ENCODE data around the gene PAPOLA. TPM values are rescaled to one million over a fixed set of nuclear protein-coding genes. Genes with fewer than 3 reads are reported as not detected.

Gene PAPOLA
- total RNA-seq, 4 donors from 2014 or later: 105 to 155 (median 116) TPM

DNA sequence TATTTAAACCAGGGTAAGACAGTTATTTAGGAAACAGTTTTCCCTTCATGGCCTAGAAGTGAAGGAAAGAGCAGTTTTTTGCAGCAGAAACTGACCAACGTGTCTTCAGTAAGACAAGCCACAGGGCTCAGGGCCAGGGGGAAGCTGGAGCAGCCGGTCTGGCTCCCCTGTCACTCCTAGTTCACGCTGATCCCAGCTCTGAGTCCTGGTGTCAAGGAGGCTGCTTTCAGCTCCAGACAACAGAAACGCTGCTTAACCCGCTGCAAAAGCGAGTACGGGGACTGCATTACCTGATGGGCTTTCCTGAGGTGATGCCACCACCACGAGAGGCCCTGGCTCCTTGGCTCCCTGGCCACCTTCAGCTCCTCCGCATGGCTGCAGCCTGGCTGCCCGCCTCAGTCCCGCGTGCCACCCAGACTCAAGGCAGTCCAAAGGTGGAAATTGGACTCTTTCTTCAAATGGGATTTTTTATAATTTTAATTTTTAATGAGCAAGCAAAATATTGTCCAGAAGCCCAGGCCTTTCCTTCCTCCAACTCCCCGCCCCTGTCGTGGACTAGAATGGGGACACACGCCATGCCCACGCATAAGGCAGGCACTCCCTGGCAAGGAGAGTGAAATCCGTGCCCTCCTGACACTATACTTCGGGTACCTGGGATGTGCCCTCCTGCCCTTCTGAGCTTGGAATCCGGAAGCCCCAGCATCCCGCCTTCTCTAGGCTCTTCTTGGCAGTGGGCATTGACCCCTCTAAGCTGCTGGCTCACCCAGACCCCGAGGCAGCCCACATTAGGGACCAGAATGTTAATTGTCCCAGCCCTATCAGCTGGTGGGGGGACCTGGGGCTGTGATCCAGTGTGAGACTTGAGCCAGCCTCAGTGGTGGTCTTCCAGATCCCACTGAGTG is 85.0 kb downstream of the PAPOLA start:
- H3K4me1 ChIP-seq: peaks cover under 1 to 19% (median 3%) of the 10 kb centered on the region in 4 donors
- peak; percentile 82 for DNase-seq (ENCODE audit: extremely low spot score)
- TF ChIP-seq, protein P1, sequence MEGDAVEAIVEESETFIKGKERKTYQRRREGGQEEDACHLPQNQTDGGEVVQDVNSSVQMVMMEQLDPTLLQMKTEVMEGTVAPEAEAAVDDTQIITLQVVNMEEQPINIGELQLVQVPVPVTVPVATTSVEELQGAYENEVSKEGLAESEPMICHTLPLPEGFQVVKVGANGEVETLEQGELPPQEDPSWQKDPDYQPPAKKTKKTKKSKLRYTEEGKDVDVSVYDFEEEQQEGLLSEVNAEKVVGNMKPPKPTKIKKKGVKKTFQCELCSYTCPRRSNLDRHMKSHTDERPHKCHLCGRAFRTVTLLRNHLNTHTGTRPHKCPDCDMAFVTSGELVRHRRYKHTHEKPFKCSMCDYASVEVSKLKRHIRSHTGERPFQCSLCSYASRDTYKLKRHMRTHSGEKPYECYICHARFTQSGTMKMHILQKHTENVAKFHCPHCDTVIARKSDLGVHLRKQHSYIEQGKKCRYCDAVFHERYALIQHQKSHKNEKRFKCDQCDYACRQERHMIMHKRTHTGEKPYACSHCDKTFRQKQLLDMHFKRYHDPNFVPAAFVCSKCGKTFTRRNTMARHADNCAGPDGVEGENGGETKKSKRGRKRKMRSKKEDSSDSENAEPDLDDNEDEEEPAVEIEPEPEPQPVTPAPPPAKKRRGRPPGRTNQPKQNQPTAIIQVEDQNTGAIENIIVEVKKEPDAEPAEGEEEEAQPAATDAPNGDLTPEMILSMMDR (IDR thresholded peaks at IDR 0.05): no peak
- no peak for TF ChIP-seq EP300 (IDR thresholded peaks at IDR 0.05)
- TF ChIP-seq POLR2AphosphoS5 (IDR thresholded peaks at IDR 0.05): no peak
- TF ChIP-seq POLR2A (IDR thresholded peaks at IDR 0.05; ENCODE audit: low read depth): no peak
- H3K27me3 ChIP-seq: peaks cover 0 to 25% (median 2%) of the 10 kb centered on the region in 4 donors
- intact Hi-C loops (cut with DNase I): no loop called here
- no peaks in the 10 kb centered on the region for H3K36me3 ChIP-seq
- WGBS: 78% methylated on average over 21 of the region's 21 CpGs
- no peaks in the 10 kb centered on the region for H3K9me3 ChIP-seq
- no peak overlapping the region for H3K4me3 ChIP-seq
- no peak overlapping the region for H3K27ac ChIP-seq (replicated peaks in 1 of 4)

- Histone ChIP-seq H3K4me3 (no peak overlapping the region), H3K36me3 (no peaks in the 10 kb centered on the region), H3K27me3 (peaks cover 0 to 33% (median 6%) of the 10 kb centered on the region in 4 donors), H3K27ac (replicated peaks in 1 of 4) (no peak overlapping the region), H3K4me1 (peaks cover 7 to 26% (median 8%) of the 10 kb centered on the region in 4 donors), H3K9me3 (no peaks in the 10 kb centered on the region)
- DNase-seq (ENCODE audit: extremely low spot score): peak; percentile 68
- TF ChIP-seq, protein P1 (IDR thresholded peaks at IDR 0.05): no peak
- TF ChIP-seq EP300 (IDR thresholded peaks at IDR 0.05): no peak
- WGBS: 100% methylated on average over 1 of the region's 6 CpGs
- intact Hi-C loops (cut with DNase I): no loop called here
Observed at GRCh38 chr14:96587823-96588385, 85.7 kb downstream of the PAPOLA start.

GRCh38 chr14:96588410-96589257 is 86.5 kb downstream of the PAPOLA start:
- Histone ChIP-seq H3K9me3 (no peaks in the 10 kb centered on the region), H3K27ac (replicated peaks in 1 of 4) (no peak overlapping the region), H3K27me3 (peaks cover 0 to 40% (median 6%) of the 10 kb centered on the region in 4 donors), H3K4me3 (no peak overlapping the region), H3K4me1 (peaks cover 7 to 29% (median 12%) of the 10 kb centered on the region in 4 donors), H3K36me3 (no peaks in the 10 kb centered on the region)
- WGBS: 56% methylated on average over 22 of the region's 22 CpGs
- TF ChIP-seq EP300 (IDR thresholded peaks at IDR 0.05): no peak
- TF ChIP-seq POLR2A (IDR thresholded peaks at IDR 0.05; ENCODE audit: low read depth): no peak
- TF ChIP-seq, protein P1 (IDR thresholded peaks at IDR 0.05): no peak
- no peak for TF ChIP-seq POLR2AphosphoS5 (IDR thresholded peaks at IDR 0.05)
- DNase-seq (ENCODE audit: extremely low spot score): peak; percentile 81
- intact Hi-C loops (cut with DNase I): no loop called here

DNA sequence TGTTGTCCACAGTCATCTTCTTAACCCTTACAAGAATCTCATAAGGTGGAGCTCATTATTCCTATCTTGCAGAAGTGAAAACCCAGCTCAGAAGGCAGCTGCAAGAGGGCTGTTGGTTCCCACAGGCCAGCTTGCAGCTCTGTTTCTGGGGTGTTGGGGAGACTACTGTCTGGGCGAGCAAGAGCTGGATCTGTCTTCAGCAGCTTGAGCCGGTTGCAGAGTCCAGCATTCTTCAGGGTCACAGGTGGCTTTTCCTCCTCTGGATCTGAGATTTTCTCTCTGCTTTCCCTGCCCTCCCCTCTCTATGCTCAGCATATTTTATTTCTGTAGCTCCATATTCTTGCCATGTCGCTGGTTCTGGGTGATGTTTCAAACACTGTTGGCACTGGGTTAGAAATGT is 87.4 kb downstream of the PAPOLA start:
- Histone ChIP-seq H3K27me3 (peaks cover 0 to 41% (median 6%) of the 10 kb centered on the region in 4 donors), H3K9me3 (no peaks in the 10 kb centered on the region), H3K36me3 (no peaks in the 10 kb centered on the region), H3K4me3 (no peak overlapping the region), H3K4me1 (peaks cover 7 to 29% (median 12%) of the 10 kb centered on the region in 4 donors), H3K27ac (replicated peaks in 1 of 4) (no peak overlapping the region)
- TF ChIP-seq EP300 (IDR thresholded peaks at IDR 0.05): no peak
- TF ChIP-seq POLR2A (IDR thresholded peaks at IDR 0.05; ENCODE audit: low read depth): no peak
- TF ChIP-seq POLR2AphosphoS5 (IDR thresholded peaks at IDR 0.05): no peak
- TF ChIP-seq, protein P1 (IDR thresholded peaks at IDR 0.05): no peak
- intact Hi-C loops (cut with DNase I): no loop called here
- WGBS: 71% methylated on average over 3 of the region's 3 CpGs
- no peak for DNase-seq (ENCODE audit: extremely low spot score)

Measured in esophagus muscularis mucosa (tissue), 4 donors.